Measurements from ENCODE around the gene SPATA12. TPM values are rescaled to one million over a fixed set of nuclear protein-coding genes. Genes with fewer than 3 reads are reported as not detected.

SPATA12 gene
- total RNA-seq, 1 donor from 2014 or later = not detected

GRCh38 chr3:57118254-57118653 is 57.8 kb downstream of the SPATA12 start:
- peak; percentile 63 for ATAC-seq

GRCh38 chr3:57120040-57120439 is 59.6 kb downstream of the SPATA12 start:
- ATAC-seq = peak; percentile 57

GRCh38 chr3:57120451-57121174 is 60.1 kb downstream of the SPATA12 start:
- no peak for ATAC-seq

Other genes with a start within 250 kb of the SPATA12 start
- 2.4 TPM for gene IL17RD, start 104.7 kb downstream of the SPATA12 start, total RNA-seq
- gene HESX1, start 139.3 kb downstream of the SPATA12 start, total RNA-seq = 0.80 TPM
- 33.0 TPM for gene APPL1, start 167.1 kb downstream of the SPATA12 start, total RNA-seq
- not detected for gene ASB14, start 232.0 kb downstream of the SPATA12 start, total RNA-seq